Left kidney (tissue), 2 donors: ENCODE data around the gene THAP4. TPM values are rescaled to one million over a fixed set of nuclear protein-coding genes. Genes with fewer than 3 reads are reported as not detected.

Experiments
- DNase-seq: peaks from one replicate; pipeline ENCODE4 v3.0.0-alpha.2; 2013
- polyA plus RNA-seq: library from polyadenylated mRNA; unstranded; fragments of 120-200 nt; gene quantifications from one replicate; pipeline ENCODE4 v1.2.1, GENCODE V29; 2013; ENCODE audit not compliant: insufficient read length

Gene THAP4
- polyA plus RNA-seq, 1 donor = 50.0 TPM

GRCh38 chr2:241550616-241551580, 86.1 kb downstream of the THAP4 start:
- no peak for DNase-seq

DNA sequence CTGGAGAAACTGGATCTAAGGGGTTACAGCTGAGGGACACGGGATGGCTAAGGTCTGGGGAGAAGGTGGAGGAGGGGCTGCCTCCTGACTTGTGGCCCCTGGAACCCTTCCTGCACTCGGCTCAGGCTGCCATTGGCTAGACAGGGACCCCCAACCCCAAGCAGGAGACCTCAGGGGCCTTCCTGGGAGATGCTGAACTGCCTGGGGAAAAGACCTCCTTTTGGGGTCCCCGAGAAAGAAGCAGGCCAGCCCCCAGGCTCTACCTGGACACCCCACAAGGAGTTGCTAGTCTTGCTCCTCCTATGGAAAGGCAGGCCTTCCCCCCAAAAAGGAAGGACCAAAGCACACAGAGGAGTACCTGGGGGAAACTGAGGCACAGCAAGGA, 88.5 kb downstream of the THAP4 start:
- no peak for DNase-seq

GRCh38 chr2:241547781-241548450, 89.0 kb downstream of the THAP4 start:
- no peak for DNase-seq

- DNase-seq = no peak
Measured at GRCh38 chr2:241546771-241547498, 90.0 kb downstream of the THAP4 start.

GRCh38 chr2:241545523-241546473, 91.2 kb downstream of the THAP4 start:
- no peak for DNase-seq

DNA sequence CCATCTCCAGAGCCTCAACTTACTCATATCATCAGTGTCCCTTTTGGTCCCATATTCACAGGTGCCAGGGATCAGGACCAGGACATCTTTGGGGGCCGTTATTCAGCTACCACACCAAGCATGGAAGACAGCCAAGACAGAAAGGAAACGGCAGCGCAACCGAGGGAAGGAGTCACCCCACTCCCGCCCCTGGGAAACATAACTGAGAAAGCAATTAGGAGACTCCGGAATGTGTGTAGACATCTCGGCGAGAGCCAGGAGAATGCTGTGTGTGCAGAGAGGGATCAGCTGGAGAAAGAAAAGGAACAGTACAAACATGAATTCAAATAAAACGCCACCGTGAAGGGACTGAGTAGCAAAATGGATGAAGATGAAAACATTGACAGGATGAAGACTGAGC, 91.9 kb downstream of the THAP4 start:
- DNase-seq = no peak

DNA sequence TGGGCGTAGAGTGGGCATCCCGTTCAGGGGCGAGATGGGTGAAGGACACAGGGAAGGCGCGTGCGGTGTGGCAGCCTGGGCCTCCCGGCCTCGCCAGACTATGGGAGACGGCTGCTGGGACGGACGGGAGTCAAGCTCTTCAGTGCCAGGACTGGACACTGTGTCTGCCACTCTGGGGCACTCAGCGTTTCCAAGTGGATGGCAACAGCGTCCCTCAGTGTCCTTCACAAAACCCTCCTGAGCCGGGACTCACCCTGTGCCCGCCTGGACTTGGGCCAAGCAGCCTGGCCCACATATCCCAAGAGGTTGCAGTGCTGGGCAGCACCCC, 94.7 kb downstream of the THAP4 start:
- DNase-seq = no peak

GRCh38 chr2:241541564-241542277, 95.2 kb downstream of the THAP4 start:
- no peak for DNase-seq

DNA sequence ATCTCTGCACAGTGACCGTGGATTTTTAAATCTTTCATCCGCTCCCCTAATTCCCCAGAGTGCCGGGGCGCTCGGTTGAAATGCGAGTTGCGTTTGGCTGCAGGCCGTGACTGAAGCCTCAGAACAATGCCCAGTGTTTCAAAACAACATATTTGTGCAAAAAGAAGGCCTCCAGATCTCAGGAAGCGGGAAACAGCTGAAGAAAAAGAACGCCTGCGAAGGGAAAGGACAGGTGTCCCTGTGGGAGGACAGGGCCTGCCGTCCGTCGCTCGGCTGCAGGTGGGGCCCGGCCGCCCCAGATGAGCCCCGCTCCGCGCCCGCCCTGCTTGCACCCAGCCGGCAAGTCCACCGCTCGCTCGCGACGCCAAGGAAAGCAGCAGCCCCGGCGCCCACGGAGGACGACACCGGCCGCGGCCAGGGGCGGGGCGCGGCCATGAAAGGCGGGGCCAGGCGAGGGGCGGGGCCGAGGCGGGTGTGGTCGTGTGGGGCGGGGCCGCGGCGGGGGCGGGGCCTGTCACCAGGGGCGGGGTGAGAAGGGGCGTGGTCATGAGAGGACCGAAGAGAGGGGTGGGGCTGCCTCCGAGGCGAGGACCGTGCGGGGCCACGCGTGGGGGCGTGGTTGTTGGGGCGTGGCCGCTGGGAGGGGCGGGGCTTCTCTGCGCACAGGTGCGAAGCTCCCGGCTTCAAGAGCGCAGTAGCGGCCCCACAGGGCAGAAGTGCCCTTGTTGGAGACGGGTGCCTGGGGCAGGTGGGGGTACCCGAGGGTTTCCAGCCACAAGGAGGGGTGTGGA, 96.0 kb downstream of the THAP4 start:
- DNase-seq = no peak

DNA sequence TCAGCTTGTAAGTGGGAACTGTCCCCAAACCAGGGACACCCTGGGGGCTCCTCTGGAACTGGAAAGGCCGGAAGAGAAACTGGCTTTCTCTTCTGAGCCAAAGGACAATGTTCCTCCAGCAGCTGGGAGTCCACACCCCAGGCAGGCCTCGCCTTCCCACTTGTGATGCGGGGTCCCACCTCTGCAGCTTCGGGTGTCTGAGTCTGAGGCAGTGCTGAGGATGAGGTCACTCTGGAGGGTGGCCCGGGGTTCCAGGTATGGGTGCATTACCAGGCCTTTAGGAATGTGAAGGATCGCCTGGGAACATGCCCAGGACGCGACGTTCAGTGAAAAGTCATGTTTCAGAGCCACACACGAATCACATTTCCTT, 96.6 kb downstream of the THAP4 start:
- DNase-seq = no peak

- no peak for DNase-seq
Measured at GRCh38 chr2:241539616-241540374, 97.2 kb downstream of the THAP4 start.

DNA sequence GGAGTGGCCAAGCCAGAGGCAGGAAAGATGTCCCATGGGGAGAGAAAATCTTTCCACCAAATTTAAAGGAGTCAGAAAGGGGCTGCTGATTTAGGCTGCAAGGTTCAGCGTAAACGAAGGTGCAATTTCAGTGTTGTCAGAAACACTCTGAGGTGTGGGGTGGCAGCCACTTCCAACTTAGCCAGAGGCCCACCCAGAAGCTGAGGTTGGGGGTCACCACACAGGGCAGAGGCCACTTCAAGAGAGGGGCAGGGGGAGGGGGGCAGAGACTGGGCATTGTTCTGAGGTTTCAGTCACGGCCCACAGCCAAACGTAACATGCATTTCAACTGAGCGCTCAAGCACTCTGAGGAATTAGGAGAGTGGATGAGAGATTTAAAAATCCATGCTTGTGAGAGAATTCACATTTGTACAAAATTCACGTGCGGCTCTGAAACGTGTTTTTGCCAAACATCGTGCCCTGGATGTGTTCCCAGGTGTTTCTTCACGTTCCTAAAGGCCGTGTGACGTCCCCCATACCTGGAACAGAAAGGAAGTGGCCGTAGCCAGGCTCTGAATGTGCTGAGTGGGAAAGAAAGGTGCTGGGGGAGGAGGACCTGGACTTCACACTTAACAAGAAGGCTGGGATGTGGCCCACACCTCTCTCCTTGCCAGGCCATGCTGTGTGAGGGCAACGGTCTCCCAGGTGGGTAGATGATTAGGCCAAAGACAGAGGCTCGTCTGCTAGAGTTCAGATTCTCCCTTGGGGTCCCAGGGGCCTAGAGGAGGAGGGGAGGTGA, 97.9 kb downstream of the THAP4 start:
- no peak for DNase-seq

GRCh38 chr2:241535871-241536655, 100.9 kb downstream of the THAP4 start:
- no peak for DNase-seq

GRCh38 chr2:241534701-241535375, 102.1 kb downstream of the THAP4 start:
- DNase-seq = no peak
